NCI-H146 treated with DMSO at 0.1 percent for 48 hours (cell line): Measurements from ENCODE around the gene USP24.
"Not testable (repeated sequence)": the region's sequence is repeated elsewhere in the genome, so short reads cannot be mapped to it uniquely, and the experiment has no call there.

Experiments
- DNase-seq: peaks from one replicate; lab custom pipeline; 2025; ENCODE audit not compliant: unreplicated experiment; lab: John Stamatoyannopoulos, UW

USP24 gene

GRCh38 chr1:55200667-55201066, 14.5 kb downstream of the USP24 start:
- DNase-seq = no peak

GRCh38 chr1:55199735-55200134, 15.4 kb downstream of the USP24 start:
- DNase-seq = not testable (repeated sequence)

- no peak for DNase-seq
Observed at GRCh38 chr1:55198044-55198443, 17.1 kb downstream of the USP24 start.

GRCh38 chr1:55197099-55197498, 18.1 kb downstream of the USP24 start:
- DNase-seq = no peak

- DNase-seq = no peak
Observed at GRCh38 chr1:55196433-55197035, 18.6 kb downstream of the USP24 start.

- no peak for DNase-seq
Observed at GRCh38 chr1:55195521-55196233, 19.5 kb downstream of the USP24 start.

GRCh38 chr1:55194851-55195250, 20.3 kb downstream of the USP24 start:
- no peak for DNase-seq

GRCh38 chr1:55192093-55192492, 23.1 kb downstream of the USP24 start:
- DNase-seq = peak; percentile 78

- not testable (repeated sequence) for DNase-seq
Observed at GRCh38 chr1:55191219-55191952, 23.8 kb downstream of the USP24 start.

- no peak for DNase-seq
Observed at GRCh38 chr1:55190109-55190508, 25.1 kb downstream of the USP24 start.

- no peak for DNase-seq
Observed at GRCh38 chr1:55188909-55189308, 26.3 kb downstream of the USP24 start.

- DNase-seq = no peak
Observed at GRCh38 chr1:55185832-55186231, 29.3 kb downstream of the USP24 start.

GRCh38 chr1:55184859-55185258, 30.3 kb downstream of the USP24 start:
- no peak for DNase-seq

GRCh38 chr1:55181666-55182065, 33.5 kb downstream of the USP24 start:
- no peak for DNase-seq

- no peak for DNase-seq
Observed at GRCh38 chr1:55180075-55180670, 35.0 kb downstream of the USP24 start.

GRCh38 chr1:55179177-55179835, 35.9 kb downstream of the USP24 start:
- no peak for DNase-seq

GRCh38 chr1:55172687-55173086, 42.5 kb downstream of the USP24 start:
- DNase-seq = no peak

GRCh38 chr1:55172272-55172671, 42.9 kb downstream of the USP24 start:
- DNase-seq = no peak

GRCh38 chr1:55171694-55172093, 43.5 kb downstream of the USP24 start:
- no peak for DNase-seq

- no peak for DNase-seq
Observed at GRCh38 chr1:55170426-55170825, 44.7 kb downstream of the USP24 start.

- DNase-seq = no peak
Observed at GRCh38 chr1:55169126-55169525, 46.0 kb downstream of the USP24 start.
